HepG2 (cell line): ENCODE measurements around the gene C19orf38.
"Not testable (repeated sequence)": the region's sequence is repeated elsewhere in the genome, so short reads cannot be mapped to it uniquely, and the experiment has no call there.

Source experiments
- JUN ChIP-seq: sonication (generic); formaldehyde crosslinking; IDR thresholded peaks from 2 replicates; pipeline ENCODE4 v1.4.0; 2020; ENCODE audit warnings: mild to moderate bottlenecking, missing genetic modification reagents
- NFKB2 ChIP-seq: sonication (generic); formaldehyde crosslinking; IDR thresholded peaks from 2 replicates; pipeline ENCODE4 v1.4.0; 2020; ENCODE audit warnings: missing genetic modification reagents, borderline replicate concordance
- ZKSCAN1 ChIP-seq: fragments of 150-350 bp; IDR thresholded peaks from 2 replicates; pipeline ENCODE4 v1.6.1; 2014; ENCODE audit warnings: low read length
- ZZZ3 ChIP-seq: sonication (generic); formaldehyde crosslinking; IDR thresholded peaks from 2 replicates; pipeline ENCODE4 v1.4.0; 2020; ENCODE audit warnings: missing genetic modification reagents, mild to moderate bottlenecking, borderline replicate concordance
- TF ChIP-seq, protein P1 (sequence below): sonication (generic); formaldehyde crosslinking; IDR thresholded peaks from 2 replicates; pipeline ENCODE4 v1.5.0; 2020; ENCODE audit warnings: mild to moderate bottlenecking, missing genetic modification reagents, moderate library complexity
- TF ChIP-seq, protein P2 (sequence below): sonication (generic); formaldehyde crosslinking; IDR thresholded peaks from 2 replicates; pipeline ENCODE4 v1.5.1; 2020; ENCODE audit warnings: mild to moderate bottlenecking, missing genetic modification reagents, moderate library complexity

DNA sequence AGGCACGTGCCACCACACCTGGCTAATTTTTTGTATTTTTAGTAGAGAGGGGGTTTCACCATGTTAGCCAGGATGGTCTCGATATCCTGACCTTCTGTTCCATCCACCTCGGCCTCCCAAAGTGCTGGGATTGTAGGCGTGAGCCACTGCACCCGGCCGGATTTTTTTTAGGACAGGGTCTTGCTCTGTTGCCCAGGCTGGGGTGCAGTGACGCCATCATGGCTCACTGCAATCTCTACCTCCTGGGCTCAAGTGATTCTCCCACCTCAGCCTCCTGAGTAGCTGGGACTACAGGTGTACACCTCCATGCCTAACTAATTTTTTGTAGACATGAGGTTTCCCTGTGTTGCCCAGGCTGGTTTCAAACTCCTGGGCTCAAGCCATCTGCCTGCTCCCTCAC is 10.6 kb upstream of the C19orf38 start:
- TF ChIP-seq ZZZ3 (CRISPR knock-in tag); ZKSCAN1; JUN (CRISPR knock-in tag); NFKB2: not testable (repeated sequence)
- TF ChIP-seq, protein P1, sequence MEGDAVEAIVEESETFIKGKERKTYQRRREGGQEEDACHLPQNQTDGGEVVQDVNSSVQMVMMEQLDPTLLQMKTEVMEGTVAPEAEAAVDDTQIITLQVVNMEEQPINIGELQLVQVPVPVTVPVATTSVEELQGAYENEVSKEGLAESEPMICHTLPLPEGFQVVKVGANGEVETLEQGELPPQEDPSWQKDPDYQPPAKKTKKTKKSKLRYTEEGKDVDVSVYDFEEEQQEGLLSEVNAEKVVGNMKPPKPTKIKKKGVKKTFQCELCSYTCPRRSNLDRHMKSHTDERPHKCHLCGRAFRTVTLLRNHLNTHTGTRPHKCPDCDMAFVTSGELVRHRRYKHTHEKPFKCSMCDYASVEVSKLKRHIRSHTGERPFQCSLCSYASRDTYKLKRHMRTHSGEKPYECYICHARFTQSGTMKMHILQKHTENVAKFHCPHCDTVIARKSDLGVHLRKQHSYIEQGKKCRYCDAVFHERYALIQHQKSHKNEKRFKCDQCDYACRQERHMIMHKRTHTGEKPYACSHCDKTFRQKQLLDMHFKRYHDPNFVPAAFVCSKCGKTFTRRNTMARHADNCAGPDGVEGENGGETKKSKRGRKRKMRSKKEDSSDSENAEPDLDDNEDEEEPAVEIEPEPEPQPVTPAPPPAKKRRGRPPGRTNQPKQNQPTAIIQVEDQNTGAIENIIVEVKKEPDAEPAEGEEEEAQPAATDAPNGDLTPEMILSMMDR (CRISPR knock-in tag): not testable (repeated sequence)
- TF ChIP-seq, protein P2, sequence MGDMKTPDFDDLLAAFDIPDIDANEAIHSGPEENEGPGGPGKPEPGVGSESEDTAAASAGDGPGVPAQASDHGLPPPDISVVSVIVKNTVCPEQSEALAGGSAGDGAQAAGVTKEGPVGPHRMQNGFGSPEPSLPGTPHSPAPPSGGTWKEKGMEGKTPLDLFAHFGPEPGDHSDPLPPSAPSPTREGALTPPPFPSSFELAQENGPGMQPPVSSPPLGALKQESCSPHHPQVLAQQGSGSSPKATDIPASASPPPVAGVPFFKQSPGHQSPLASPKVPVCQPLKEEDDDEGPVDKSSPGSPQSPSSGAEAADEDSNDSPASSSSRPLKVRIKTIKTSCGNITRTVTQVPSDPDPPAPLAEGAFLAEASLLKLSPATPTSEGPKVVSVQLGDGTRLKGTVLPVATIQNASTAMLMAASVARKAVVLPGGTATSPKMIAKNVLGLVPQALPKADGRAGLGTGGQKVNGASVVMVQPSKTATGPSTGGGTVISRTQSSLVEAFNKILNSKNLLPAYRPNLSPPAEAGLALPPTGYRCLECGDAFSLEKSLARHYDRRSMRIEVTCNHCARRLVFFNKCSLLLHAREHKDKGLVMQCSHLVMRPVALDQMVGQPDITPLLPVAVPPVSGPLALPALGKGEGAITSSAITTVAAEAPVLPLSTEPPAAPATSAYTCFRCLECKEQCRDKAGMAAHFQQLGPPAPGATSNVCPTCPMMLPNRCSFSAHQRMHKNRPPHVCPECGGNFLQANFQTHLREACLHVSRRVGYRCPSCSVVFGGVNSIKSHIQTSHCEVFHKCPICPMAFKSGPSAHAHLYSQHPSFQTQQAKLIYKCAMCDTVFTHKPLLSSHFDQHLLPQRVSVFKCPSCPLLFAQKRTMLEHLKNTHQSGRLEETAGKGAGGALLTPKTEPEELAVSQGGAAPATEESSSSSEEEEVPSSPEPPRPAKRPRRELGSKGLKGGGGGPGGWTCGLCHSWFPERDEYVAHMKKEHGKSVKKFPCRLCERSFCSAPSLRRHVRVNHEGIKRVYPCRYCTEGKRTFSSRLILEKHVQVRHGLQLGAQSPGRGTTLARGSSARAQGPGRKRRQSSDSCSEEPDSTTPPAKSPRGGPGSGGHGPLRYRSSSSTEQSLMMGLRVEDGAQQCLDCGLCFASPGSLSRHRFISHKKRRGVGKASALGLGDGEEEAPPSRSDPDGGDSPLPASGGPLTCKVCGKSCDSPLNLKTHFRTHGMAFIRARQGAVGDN (CRISPR knock-in tag): not testable (repeated sequence)
